Stimulated activated naive B cell treated with anti-CD40 and anti-IgM and Interleukin-4, amounts not matched to agents 10 μg/mL and 1 μg/mL and 100 μg/mL, for 72 hours (primary cell): ENCODE data around the gene FCHSD2.
A peak's percentile ranks its signal among the peaks of the same experiment; 100 is the strongest.
"Not testable (repeated sequence)": the region's sequence is repeated elsewhere in the genome, so short reads cannot be mapped to it uniquely, and the experiment has no call there.

Experiments
- ATAC-seq, 2 donors: fragments of 150-1000 bp; cut with Tn5 transposase; replicated peaks; 2 replicates each; pipeline ENCODE4 v1.10.0; 2021; ENCODE audit warnings: moderate library complexity in 1 of 2
- DNase-seq: peaks from one replicate; pipeline ENCODE4 v3.0.0; 2021
- H3K27ac Mint-ChIP-seq: one replicate; pipeline ENCODE4 v1.8.0; 2022; ENCODE audit warnings: mild to moderate bottlenecking, mixed read lengths
- H3K27me3 Mint-ChIP-seq, 2 donors: one replicate each; pipeline ENCODE4 v1.8.0; 2022; ENCODE audit warnings: mixed read lengths in 2 of 2
- H3K36me3 Mint-ChIP-seq, 2 donors: one replicate each; pipeline ENCODE4 v1.8.0; 2022; ENCODE audit warnings: mixed read lengths in 2 of 2, mild to moderate bottlenecking in 1 of 2
- H3K4me1 Mint-ChIP-seq, 2 donors: one replicate each; pipeline ENCODE4 v1.8.0; 2022; ENCODE audit warnings: mixed read lengths in 2 of 2, mild to moderate bottlenecking in 1 of 2
- H3K4me3 Mint-ChIP-seq, 2 donors: one replicate each; pipeline ENCODE4 v1.8.0; 2022; ENCODE audit warnings: mild to moderate bottlenecking in 2 of 2, mixed read lengths in 2 of 2, moderate library complexity in 1 of 2
- H3K9me3 Mint-ChIP-seq, 2 donors: one replicate each; pipeline ENCODE4 v1.8.0; 2022; ENCODE audit warnings: mixed read lengths in 2 of 2, mild to moderate bottlenecking in 1 of 2

Gene FCHSD2

DNA sequence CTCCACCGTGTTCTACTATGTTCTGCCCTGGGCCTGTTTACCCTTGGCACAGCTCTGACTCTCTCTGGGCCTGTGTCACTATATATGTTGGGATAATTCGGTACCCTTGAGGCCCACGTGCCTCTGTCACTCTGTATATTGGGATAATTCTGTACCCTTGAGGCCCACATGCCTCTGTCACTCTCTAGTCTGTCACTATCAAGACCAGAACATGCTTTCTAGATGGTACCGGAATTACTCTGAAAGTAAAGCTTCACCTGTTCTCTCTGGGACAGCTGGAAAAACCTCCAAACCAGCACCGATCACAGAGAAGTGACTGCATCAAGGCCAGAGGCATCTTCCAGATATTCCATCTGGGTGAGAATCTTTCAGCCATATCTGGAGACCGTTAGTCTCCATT, 9.3 kb upstream of the FCHSD2 start:
- no peaks in the 10 kb centered on the region for H3K9me3 Mint-ChIP-seq
- H3K27ac Mint-ChIP-seq: peak overlapping the region; percentile 81
- H3K36me3 Mint-ChIP-seq: peaks cover 2 to 18% of the 10 kb centered on the region in 2 donors
- ATAC-seq (no peak), DNase-seq (no peak)
- no peak overlapping the region for H3K4me3 Mint-ChIP-seq
- H3K27me3 Mint-ChIP-seq: no peaks in the 10 kb centered on the region
- H3K4me1 Mint-ChIP-seq: peaks cover 83 to 98% of the 10 kb centered on the region in 2 donors

DNA sequence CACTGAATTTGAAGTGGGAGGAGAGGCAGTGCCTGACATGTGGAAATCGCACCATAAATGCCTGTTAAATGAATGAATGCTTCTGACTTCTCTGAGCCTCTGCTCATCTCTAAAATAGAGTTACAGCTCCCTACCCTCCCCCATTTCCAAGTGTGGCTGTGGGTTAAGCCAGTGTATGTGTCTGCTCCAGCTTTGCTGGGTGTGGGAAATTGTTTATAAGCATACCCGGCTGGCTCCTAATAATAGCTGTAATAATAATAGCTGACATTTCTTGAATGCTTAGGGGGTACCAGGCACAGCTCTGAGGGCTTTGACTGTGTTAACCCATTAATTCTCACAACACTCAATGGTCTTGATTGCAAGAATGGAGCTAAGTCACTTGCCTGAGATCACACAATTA, 7.0 kb upstream of the FCHSD2 start:
- peaks cover 2 to 20% of the 10 kb centered on the region in 2 donors for H3K36me3 Mint-ChIP-seq
- no peak for DNase-seq
- H3K4me3 Mint-ChIP-seq: no peak overlapping the region
- ATAC-seq: no peak
- H3K27ac Mint-ChIP-seq: no peak overlapping the region
- no peaks in the 10 kb centered on the region for H3K27me3 Mint-ChIP-seq
- peaks cover 82 to 99% of the 10 kb centered on the region in 2 donors for H3K4me1 Mint-ChIP-seq
- no peaks in the 10 kb centered on the region for H3K9me3 Mint-ChIP-seq

DNA sequence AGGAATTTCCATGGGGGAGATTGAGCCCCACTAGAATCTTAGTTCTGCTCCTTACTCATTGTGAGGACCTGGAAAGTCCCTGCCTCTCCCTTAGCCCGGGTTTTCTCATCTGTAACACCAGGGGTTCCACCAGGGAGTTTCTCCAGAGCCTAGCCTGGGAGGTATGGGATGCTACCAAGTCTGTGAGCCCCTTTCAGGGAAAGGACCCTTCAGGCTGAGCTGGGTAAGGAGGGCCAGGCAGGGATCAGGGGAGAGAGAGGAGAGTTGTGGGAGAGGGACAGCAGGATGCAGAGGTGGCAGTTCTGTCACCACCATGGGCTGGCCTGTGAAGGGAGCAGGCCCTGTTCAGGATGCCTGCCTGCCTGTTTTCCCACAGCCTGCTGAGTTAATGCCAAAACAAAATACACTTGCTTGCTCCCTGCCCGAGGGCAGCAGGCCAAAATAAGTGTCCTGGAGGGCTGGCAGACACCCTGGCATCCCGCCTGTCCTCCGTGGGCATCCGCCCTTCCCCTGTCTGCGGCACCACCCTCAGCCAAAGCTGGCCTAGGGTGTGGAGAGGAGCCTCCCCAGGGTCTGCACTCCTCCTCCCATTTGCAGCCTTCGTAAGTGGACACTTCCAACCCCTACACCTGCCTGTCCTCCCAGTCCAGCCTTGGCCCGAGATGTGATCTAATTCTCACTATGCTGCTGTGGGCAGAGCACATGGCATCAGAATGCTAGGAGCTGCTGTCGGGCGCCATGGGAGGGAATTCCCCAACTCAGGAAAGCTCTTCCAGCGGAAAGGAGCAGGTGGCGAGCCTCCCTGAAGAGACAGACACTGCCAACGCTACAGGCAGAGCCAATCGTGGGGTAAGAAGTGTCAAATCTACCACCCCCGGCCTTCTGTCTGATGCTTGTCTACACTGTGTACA, 5.9 kb upstream of the FCHSD2 start:
- Mint-ChIP-seq H3K4me1 (peaks cover 82 to 99% of the 10 kb centered on the region in 2 donors), H3K27me3 (no peaks in the 10 kb centered on the region), H3K36me3 (peaks cover 2 to 20% of the 10 kb centered on the region in 2 donors), H3K27ac (peak overlapping the region; percentile 96), H3K9me3 (no peaks in the 10 kb centered on the region), H3K4me3 (peak overlapping the region; percentile 36 to 41)
- DNase-seq (peak; percentile 26), ATAC-seq (peak in 1 of 2 donors; percentile 4)

DNA sequence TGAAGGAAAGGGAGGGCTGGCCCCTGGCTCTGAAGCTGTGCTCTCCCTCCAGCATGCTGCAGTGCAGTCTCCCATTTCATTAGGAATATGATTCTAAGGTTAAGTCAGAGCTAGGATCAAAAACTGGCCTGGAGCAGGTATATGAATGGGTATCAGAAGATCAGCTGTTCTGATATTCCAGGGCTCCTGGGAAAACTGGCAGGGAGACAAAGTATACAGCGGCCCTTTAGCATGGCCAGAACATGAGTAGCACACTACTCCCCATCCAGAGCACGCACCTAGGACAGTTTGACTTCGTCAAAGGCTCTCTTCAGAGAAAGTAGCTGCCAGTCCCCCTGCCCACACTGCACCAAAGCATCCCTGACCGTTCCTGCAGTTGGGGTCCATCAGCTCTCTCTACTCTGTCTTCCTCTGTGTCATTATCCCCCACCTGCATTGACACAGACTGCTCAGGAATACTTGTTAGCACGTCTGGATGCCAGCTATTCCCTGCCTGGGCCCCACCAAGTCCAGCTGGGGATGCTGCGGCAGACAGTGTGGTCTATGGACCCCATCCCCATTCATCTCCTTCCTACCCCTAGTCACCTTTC, 4.0 kb upstream of the FCHSD2 start:
- no peak for ATAC-seq
- DNase-seq: no peak
- H3K27me3 Mint-ChIP-seq: no peaks in the 10 kb centered on the region
- H3K36me3 Mint-ChIP-seq: peaks cover 0 to 15% of the 10 kb centered on the region in 2 donors
- H3K4me1 Mint-ChIP-seq: peaks cover 69 to 84% of the 10 kb centered on the region in 2 donors
- peak overlapping the region; percentile 96 for H3K27ac Mint-ChIP-seq
- no peaks in the 10 kb centered on the region for H3K9me3 Mint-ChIP-seq
- H3K4me3 Mint-ChIP-seq: no peak overlapping the region

DNA sequence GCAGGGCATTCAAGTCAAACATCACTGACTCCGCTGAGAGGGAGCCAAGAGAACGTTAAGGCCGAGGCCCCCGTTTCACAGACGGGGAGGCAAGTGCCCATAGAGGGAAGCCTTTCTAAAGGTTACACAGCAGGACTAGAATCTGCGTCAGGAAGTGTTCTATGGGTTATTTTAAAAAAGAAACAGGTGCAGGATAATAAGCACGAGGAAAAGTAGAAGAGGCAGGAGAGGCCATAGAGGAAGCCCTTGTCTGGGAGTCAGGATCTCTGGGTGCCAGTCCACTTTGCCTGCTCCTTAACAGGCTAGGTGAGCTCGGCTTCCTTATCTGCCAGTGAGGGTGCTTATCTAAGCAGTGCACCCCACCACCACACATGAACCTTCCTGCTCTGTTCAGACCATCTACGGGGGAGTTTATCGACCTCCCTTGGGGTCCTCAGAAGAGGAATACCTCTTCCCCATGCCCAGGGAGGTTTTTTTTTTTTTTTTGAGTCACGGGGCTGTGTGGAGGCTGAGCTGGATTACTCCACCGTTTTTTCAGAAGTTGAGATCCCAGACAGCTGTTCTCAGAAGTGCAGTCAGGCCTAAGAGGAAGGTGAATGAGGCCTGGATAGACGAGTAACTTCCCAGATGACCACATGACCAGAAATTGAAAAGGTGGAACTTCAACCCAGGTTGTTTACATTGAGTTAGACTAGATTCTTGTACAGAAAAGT, 1.2 kb upstream of the FCHSD2 start:
- peaks cover 45 to 73% of the 10 kb centered on the region in 2 donors for H3K4me1 Mint-ChIP-seq

DNA sequence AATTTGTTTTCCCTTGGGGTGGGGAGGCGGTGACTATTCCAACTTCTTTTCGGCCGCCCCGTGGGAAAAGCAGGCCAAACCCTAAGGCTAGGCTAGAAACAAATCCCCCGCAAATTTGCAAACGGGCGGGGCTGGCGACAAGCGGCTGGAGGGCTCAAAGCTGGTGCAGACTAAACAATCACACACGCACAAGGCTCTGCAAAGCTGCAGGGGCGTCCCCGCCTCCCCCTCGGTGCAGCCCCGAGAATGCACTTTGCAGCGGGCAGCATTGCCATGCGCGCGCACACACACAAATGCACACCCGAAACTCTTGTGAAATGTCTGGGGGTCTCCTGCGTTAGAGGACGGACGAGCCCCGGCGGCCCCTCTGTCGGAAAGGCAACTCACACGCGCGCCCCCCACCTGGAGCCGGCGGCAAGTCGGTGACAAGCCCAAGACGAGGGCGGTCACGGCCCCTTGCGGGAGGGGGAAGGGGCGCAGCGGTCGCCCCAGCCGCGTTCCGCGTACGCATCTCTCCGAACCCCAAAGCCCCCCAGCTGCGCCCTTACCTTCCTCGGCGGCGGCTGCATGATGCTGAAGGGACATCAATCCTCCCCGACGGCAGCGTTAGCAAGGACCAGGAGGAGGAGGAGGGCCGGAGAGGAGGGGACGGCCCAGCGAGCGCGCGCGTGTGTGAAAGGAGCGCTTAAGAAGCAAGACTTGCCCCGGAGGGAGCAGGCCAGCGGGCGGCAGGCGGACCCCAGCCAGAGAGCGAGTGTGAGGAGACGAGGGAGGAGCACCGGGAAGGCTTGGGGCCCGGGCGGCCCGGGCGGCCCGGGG, 600 bp downstream of the FCHSD2 start:
- ATAC-seq (peak; percentile 57 to 66), DNase-seq (peak; percentile 75)
- H3K9me3 Mint-ChIP-seq: no peaks in the 10 kb centered on the region
- H3K4me1 Mint-ChIP-seq: peaks cover 37 to 73% of the 10 kb centered on the region in 2 donors
- H3K27me3 Mint-ChIP-seq: no peaks in the 10 kb centered on the region
- peak overlapping the region; percentile 97 for H3K27ac Mint-ChIP-seq
- H3K4me3 Mint-ChIP-seq: peak overlapping the region; percentile 99
- peaks cover 23 to 32% of the 10 kb centered on the region in 2 donors for H3K36me3 Mint-ChIP-seq

More for the DNA sequence above, 1.2 kb upstream of the FCHSD2 start:
- ATAC-seq (no peak), DNase-seq (no peak)
- Mint-ChIP-seq H3K4me3 (peak overlapping the region; percentile 87 to 99), H3K36me3 (peaks cover 13 to 23% of the 10 kb centered on the region in 2 donors), H3K9me3 (no peaks in the 10 kb centered on the region), H3K27ac (peak overlapping the region; percentile 99), H3K27me3 (no peaks in the 10 kb centered on the region)

DNA sequence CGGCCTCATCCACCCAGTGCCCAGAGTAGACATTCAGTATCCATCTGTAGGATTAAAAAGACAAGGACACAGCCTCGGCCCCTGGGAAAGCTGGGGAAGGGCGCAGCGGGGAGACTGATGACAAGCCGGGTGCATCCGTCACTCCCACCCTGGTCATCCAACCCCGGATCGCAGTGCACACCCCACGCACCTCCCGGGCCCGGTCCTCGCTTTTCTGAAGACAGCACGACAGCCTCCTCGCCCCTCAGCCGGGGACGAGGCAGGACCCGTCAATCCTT, 1.1 kb downstream of the FCHSD2 start:
- Mint-ChIP-seq H3K27me3 (no peaks in the 10 kb centered on the region), H3K27ac (peak overlapping the region; percentile 97), H3K9me3 (no peaks in the 10 kb centered on the region), H3K36me3 (peaks cover 26 to 34% of the 10 kb centered on the region in 2 donors), H3K4me1 (peaks cover 33 to 73% of the 10 kb centered on the region in 2 donors), H3K4me3 (peak overlapping the region; percentile 99)
- DNase-seq (no peak), ATAC-seq (peak; percentile 17)

DNA sequence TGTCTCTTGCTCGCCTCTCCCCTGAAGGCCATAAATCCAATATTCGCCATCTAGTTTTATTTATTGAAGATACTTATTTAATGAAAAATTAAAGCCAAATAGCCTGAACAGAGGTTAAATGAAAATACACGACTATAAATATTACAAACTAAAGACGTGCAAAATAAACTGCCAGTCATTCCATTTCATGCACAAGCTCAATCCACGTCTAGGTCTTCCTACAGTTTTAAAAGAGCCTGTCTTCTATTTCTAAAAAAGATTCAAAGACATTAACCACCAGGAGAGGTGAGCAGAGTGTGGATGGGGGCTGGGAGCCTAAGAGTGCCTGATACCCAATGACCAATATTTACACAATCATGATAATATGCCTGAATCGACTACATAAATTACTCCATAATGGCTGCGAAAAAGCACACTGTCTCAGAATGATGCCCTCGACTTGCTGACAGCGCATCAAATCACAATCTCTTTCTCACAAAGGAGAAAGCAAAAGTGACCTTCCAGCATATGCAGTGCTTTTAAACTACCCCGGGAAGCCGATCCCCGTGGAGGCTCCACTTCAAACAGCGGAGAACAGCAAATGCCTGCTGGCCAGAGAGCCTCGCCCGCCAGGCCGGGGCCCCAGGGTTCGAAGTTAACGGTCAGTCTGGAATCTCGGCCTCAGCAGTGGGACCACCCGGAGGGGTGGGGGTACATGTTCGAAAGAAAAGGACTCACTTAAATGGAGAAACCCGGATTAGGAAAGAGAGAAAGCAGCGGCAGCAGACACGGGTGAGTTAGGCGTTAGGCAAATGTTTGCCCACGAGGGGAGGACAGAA, 1.7 kb downstream of the FCHSD2 start:
- Mint-ChIP-seq H3K4me3 (peak overlapping the region; percentile 99), H3K27ac (peak overlapping the region; percentile 97), H3K36me3 (peaks cover 28 to 40% of the 10 kb centered on the region in 2 donors), H3K9me3 (no peaks in the 10 kb centered on the region), H3K4me1 (peaks cover 34 to 73% of the 10 kb centered on the region in 2 donors), H3K27me3 (no peaks in the 10 kb centered on the region)
- no peak for ATAC-seq
- DNase-seq: no peak

DNA sequence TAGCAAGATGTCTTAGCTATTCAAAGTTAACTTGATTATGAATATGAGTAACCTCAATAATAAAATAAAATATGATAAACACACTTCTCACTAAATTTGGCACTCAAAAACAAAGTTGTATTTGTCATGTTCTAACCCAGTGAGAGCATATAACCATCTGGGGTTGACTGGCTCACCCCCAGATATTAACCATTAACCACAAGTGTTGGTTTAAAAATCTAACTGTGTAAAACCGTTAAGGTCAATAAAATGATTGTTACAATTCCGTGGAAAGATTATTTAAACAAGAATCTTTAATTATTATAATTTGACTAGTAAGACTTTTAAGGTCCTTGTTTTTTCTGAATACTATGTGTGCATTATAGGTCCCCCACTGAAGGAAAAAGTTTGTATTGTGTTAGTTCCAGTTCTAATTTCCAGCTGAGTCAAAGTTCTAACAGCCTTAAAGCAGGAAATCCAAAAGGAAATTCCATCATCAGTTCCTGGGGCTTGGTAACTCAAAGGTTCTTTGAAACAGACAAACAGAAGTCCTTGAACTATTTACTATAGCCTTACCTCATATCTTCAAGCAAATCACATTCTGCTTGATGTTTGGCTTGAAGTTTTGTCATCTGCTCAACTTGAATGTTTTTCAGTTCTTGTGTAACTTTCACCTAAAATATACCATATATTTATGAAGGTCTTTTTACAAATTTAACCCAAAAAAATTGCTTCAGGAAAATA, 2.5 kb downstream of the FCHSD2 start:
- H3K27ac Mint-ChIP-seq: peak overlapping the region; percentile 97

DNA sequence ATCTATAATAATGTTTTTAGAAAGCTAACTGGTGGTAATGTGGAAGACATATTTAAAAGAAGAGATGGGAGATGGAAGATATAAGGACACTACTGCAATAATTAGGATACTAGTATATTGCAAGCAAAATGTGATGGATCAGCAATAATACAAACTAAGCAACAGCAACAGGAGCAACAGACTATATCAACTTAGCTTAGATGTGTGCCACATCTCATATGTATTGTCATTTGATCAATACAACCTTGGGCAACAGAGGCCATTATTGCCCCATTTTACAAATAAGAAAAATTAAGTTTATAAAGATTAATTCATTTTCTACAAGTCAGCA, 4.2 kb downstream of the FCHSD2 start:
- H3K4me1 Mint-ChIP-seq: peaks cover 21 to 72% of the 10 kb centered on the region in 2 donors
- H3K36me3 Mint-ChIP-seq: peaks cover 37 to 61% of the 10 kb centered on the region in 2 donors
- peak overlapping the region; percentile 6 for H3K27ac Mint-ChIP-seq

More for the DNA sequence above, 2.5 kb downstream of the FCHSD2 start:
- peaks cover 29 to 73% of the 10 kb centered on the region in 2 donors for H3K4me1 Mint-ChIP-seq
- no peaks in the 10 kb centered on the region for H3K9me3 Mint-ChIP-seq
- H3K4me3 Mint-ChIP-seq: peak overlapping the region; percentile 99
- ATAC-seq: no peak
- no peak for DNase-seq
- no peaks in the 10 kb centered on the region for H3K27me3 Mint-ChIP-seq
- peaks cover 29 to 48% of the 10 kb centered on the region in 2 donors for H3K36me3 Mint-ChIP-seq

DNA sequence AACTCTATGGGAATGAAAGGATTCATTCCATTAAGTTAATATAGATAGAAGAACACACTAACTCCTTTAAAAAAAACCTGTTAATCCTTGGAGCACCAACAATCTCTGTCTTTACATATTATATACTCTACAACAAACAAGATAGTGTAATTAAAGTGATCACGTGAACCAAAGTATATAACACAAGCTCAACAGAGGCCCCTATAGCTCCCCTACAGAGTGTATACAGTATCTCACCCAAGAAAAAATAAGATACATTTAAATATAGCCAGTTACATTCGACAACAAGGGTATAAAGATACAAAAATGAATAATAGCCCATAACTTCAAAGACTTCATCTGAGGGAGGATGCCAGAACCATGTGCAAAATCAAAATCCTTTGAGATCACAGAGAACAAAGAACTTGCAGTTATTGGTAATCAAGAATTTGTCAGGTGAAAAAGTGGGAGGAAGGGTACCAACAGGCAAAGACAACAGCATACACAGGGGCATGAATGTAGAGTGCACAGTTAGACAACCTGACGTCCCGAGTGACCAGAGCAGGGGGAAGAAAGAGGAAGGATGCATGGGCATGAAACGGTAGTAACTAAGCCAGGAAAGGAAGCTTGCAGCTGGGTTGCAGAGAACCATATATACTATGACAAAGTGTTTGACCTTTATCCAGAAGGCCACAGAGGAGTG, 4.7 kb downstream of the FCHSD2 start:
- H3K4me1 Mint-ChIP-seq: peaks cover 18 to 71% of the 10 kb centered on the region in 2 donors
- DNase-seq: no peak
- H3K27me3 Mint-ChIP-seq: no peaks in the 10 kb centered on the region
- no peaks in the 10 kb centered on the region for H3K9me3 Mint-ChIP-seq
- H3K4me3 Mint-ChIP-seq: peak overlapping the region; percentile 62 to 63
- peaks cover 37 to 60% of the 10 kb centered on the region in 2 donors for H3K36me3 Mint-ChIP-seq
- peak; percentile 14 to 20 for ATAC-seq
- peak overlapping the region; percentile 6 for H3K27ac Mint-ChIP-seq

More for the DNA sequence above, 4.2 kb downstream of the FCHSD2 start:
- Mint-ChIP-seq H3K4me3 (peak overlapping the region; percentile 62 to 63), H3K27me3 (no peaks in the 10 kb centered on the region), H3K9me3 (no peaks in the 10 kb centered on the region)
- ATAC-seq (no peak), DNase-seq (no peak)

DNA sequence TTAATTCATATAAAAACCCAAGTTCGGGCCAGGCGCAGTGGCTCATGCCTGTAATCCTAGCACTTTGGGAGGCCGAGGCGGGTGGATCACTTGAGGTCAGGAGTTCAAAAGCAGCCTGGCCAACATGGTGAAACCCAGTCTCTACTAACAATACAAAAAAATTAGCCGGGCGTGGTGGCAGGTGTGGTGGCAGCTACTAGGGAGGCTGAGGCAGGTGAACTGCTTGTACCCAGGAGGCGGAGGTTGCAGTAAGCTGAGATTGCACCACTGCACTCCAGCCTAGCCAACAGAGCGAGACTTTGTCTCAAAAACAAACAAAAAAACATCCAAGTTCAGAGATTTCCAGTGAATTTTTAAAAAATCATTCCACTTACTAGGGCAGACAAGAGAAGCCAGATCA, 5.4 kb downstream of the FCHSD2 start:
- not testable (repeated sequence) for H3K9me3 Mint-ChIP-seq, ATAC-seq, DNase-seq, H3K27me3 Mint-ChIP-seq
- Mint-ChIP-seq H3K36me3 (peaks cover 42 to 67% of the 10 kb centered on the region in 2 donors), H3K27ac (peak overlapping the region; percentile 69), H3K4me3 (peak overlapping the region in 1 of 2 donors; percentile 40), H3K4me1 (peaks cover 20 to 77% of the 10 kb centered on the region in 2 donors)
